Mucosa of gallbladder (tissue), 1 donor: Measurements from ENCODE around the gene DSTYK. TPM values are rescaled to one million over a fixed set of nuclear protein-coding genes. Genes with fewer than 3 reads are reported as not detected.

Experiments used
- DNase-seq: peaks from one replicate; pipeline ENCODE4 v3.0.0-alpha.2; 2020; ENCODE audit warnings: low spot score
- total RNA-seq: library from RNA; stranded (reverse); gene quantifications from one replicate; pipeline ENCODE4 v1.2.1, GENCODE V29; 2021
- donor health status: DM: no; HTN: no; CAD: no.

DSTYK gene
- total RNA-seq, 1 donor from 2014 or later, result 12.4 TPM

- DNase-seq, result no peak
These were observed 82.0 kb downstream of the DSTYK start for GRCh38 chr1:205129447-205130029.

GRCh38 chr1:205128050-205128449, 83.5 kb downstream of the DSTYK start:
- no peak for DNase-seq

- no peak for DNase-seq
These were observed 83.9 kb downstream of the DSTYK start for GRCh38 chr1:205127646-205128045.

- DNase-seq, result no peak
These were observed 86.8 kb downstream of the DSTYK start for GRCh38 chr1:205124726-205125125.

GRCh38 chr1:205122489-205122882, 89.0 kb downstream of the DSTYK start:
- no peak for DNase-seq

GRCh38 chr1:205121660-205122488, 89.6 kb downstream of the DSTYK start, which contains the start of gene RBBP5:
Gene RBBP5, minus strand, starts transcription at chr1:205121978. Its CDS starts 105 bp downstream, at chr1:205121873.
- DNase-seq, result peak; percentile 97

GRCh38 chr1:205118752-205119151, 92.8 kb downstream of the DSTYK start:
- no peak for DNase-seq

GRCh38 chr1:205111354-205111753, 100.1 kb downstream of the DSTYK start:
- no peak for DNase-seq

GRCh38 chr1:205109711-205110110, 101.8 kb downstream of the DSTYK start:
- no peak for DNase-seq

GRCh38 chr1:205109269-205109668, 102.2 kb downstream of the DSTYK start:
- no peak for DNase-seq

GRCh38 chr1:205108464-205108863, 103.0 kb downstream of the DSTYK start:
- no peak for DNase-seq

GRCh38 chr1:205107327-205107726, 104.2 kb downstream of the DSTYK start:
- DNase-seq, result no peak

- DNase-seq, result no peak
These were observed 109.1 kb downstream of the DSTYK start for GRCh38 chr1:205102404-205102803.

GRCh38 chr1:205098242-205098641, 113.3 kb downstream of the DSTYK start:
- no peak for DNase-seq

GRCh38 chr1:205095422-205095821, 116.1 kb downstream of the DSTYK start:
- no peak for DNase-seq

Other genes starting within 250 kb of the DSTYK start
- gene CNTN2, start 168.5 kb downstream of the DSTYK start, total RNA-seq, result 0.78 TPM
- gene TMEM81, start 127.2 kb downstream of the DSTYK start, total RNA-seq, result 3.8 TPM
- gene RBBP5, start 89.7 kb downstream of the DSTYK start, total RNA-seq, result 16.9 TPM
- gene TMCC2, start 16.2 kb upstream of the DSTYK start, total RNA-seq, result 2.8 TPM
- gene NUAK2, start 110.0 kb upstream of the DSTYK start, total RNA-seq, result 6.7 TPM
- gene KLHDC8A, start 145.2 kb upstream of the DSTYK start, total RNA-seq, result 2.2 TPM
- 1.0 TPM for gene LEMD1, start 210.4 kb upstream of the DSTYK start, total RNA-seq
- 0.81 TPM for gene BLACAT1, start 244.3 kb upstream of the DSTYK start, total RNA-seq